Measurements from ENCODE around the gene SMIM24. TPM values are rescaled to one million over a fixed set of nuclear protein-coding genes. Genes with fewer than 3 reads are reported as not detected.
A peak's percentile ranks its signal among the peaks of the same experiment; 100 is the strongest.
"Not testable (repeated sequence)": the region's sequence is repeated elsewhere in the genome, so short reads cannot be mapped to it uniquely, and the experiment has no call there.

Gene SMIM24
- total and polyA plus RNA-seq, 11 donors, result 0.15 TPM; not detected in 10

DNA sequence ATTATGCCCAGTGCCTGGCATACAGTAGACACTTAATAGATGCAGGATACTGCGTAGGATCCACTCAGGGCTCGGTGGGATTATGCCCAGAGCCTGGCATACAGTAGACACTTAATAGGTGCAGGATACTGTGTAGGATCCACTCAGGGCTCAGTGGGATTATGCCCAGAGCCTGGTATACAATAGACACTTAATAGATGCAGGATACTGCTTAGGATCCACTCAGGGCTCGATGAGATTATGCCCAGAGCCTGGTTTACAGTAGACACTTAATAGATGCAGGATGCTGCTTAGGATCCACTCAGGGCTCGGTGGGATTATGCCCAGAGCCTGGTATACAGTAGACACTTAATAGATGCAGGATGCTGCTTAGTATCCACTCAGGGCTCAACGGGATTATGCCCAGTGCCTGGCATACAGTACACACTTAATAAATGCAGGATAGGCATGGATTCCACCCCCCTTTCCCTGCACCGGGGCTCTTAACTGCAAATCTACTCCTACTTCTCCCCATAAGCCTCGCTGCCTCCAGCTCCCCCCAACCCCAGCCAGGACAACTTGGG is 24.9 kb downstream of the SMIM24 start:
- DNase-seq (no peak), ATAC-seq (no peak)
- no peaks in the 10 kb centered on the region for H3K9me3 ChIP-seq
- no peak overlapping the region for H3K4me3 ChIP-seq
- peaks cover 4 to 56% (median 43%) of the 10 kb centered on the region in 12 donors for H3K4me1 ChIP-seq
- peak overlapping the region in 2 of 12 donors; percentile 90 to 92 for H3K27ac ChIP-seq
- intact Hi-C loops (cut with DNase I), result no loop called here
- TF ChIP-seq, protein P1, sequence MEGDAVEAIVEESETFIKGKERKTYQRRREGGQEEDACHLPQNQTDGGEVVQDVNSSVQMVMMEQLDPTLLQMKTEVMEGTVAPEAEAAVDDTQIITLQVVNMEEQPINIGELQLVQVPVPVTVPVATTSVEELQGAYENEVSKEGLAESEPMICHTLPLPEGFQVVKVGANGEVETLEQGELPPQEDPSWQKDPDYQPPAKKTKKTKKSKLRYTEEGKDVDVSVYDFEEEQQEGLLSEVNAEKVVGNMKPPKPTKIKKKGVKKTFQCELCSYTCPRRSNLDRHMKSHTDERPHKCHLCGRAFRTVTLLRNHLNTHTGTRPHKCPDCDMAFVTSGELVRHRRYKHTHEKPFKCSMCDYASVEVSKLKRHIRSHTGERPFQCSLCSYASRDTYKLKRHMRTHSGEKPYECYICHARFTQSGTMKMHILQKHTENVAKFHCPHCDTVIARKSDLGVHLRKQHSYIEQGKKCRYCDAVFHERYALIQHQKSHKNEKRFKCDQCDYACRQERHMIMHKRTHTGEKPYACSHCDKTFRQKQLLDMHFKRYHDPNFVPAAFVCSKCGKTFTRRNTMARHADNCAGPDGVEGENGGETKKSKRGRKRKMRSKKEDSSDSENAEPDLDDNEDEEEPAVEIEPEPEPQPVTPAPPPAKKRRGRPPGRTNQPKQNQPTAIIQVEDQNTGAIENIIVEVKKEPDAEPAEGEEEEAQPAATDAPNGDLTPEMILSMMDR (IDR thresholded peaks at IDR 0.05), result no peak
- no peak for TF ChIP-seq POLR2A (IDR thresholded peaks at IDR 0.05)
- WGBS, 4 donors, result 92 to 97% (median 95%) methylated on average over 7 of the region's 7 CpGs
- H3K27me3 ChIP-seq, result no peaks in the 10 kb centered on the region
- H3K36me3 ChIP-seq, result peaks cover 3 to 66% (median 55%) of the 10 kb centered on the region in 9 donors

DNA sequence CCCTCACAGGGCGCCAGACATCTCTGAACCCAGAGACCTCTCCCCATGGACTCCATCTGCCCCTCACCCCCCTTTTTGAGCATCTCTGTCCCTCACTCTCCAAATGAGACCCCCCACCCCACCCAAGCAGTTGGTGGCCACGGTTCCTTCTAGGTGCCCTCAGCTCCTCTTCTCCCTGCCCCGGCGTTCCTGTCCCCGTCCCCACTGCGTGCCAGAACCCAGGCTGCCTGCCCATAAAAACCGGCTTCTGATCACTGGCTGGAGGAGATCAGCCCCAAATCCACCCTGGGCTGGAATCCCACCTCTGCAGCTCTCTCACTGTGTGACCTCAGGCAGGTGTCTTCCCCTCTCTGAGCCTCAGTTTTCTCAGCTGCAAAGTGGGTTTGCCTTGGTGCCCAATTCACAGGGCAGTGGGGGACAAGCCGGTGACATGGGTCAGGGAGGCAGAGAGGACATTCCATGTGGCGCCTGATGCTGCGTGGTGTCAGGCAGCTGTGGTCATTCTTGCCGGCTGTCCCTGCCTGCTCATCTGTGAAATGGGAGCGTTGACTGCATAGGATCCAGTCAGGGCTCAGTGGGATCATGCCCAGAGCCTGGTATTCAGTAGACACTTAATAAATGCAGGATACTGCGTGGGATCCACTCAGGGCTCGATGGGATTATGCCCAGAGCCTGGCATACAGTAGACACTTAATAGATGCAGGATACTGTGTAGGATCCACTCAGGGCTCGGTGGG is 25.5 kb downstream of the SMIM24 start:
- ATAC-seq (no peak), DNase-seq (no peak)
- H3K4me1 ChIP-seq, result peaks cover 4 to 52% (median 39%) of the 10 kb centered on the region in 12 donors
- no peak for TF ChIP-seq POLR2A (IDR thresholded peaks at IDR 0.05)
- TF ChIP-seq, protein P1 (IDR thresholded peaks at IDR 0.05), result no peak
- no peak overlapping the region for H3K4me3 ChIP-seq
- H3K27ac ChIP-seq, result peak overlapping the region in 2 of 12 donors; percentile 43 to 92
- 94 to 98% (median 97%) methylated on average over 15 of the region's 15 CpGs for WGBS, 4 donors
- no peaks in the 10 kb centered on the region for H3K9me3 ChIP-seq
- intact Hi-C loops (cut with DNase I), result no loop called here
- H3K36me3 ChIP-seq, result peaks cover 3 to 72% (median 62%) of the 10 kb centered on the region in 9 donors
- no peaks in the 10 kb centered on the region for H3K27me3 ChIP-seq

DNA sequence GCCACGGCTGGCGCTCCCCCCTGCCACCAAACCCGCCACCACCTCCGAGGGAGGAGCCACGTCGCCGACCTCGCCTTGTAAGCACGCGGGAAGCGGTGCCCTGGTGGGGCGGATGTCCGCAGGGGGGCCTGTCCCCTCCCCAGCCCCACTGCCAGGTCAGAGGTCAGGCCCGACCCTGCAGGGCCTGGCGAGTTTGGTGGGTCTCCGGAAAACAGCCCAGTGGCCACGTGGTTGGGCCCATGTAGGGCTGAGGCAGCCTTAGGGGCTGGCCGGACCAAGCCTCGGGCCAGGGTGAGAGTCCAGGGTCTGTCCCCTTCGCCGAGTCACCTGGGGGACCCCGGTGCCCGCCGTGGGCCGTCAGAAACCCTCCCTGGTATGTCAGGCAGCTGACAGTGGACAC is 26.5 kb downstream of the SMIM24 start:
- H3K27ac ChIP-seq, result peak overlapping the region in 3 of 12 donors; percentile 12 to 92 (median 43)
- no peak overlapping the region for H3K4me3 ChIP-seq
- intact Hi-C loops (cut with DNase I), result no loop called here
- H3K4me1 ChIP-seq, result peaks cover 4 to 42% (median 30%) of the 10 kb centered on the region in 12 donors
- DNase-seq, result no peak
- TF ChIP-seq, protein P1 (IDR thresholded peaks at IDR 0.05), result no peak
- TF ChIP-seq POLR2A (IDR thresholded peaks at IDR 0.05), result no peak
- 80 to 90% (median 88%) methylated on average over 16 to 25 of the region's 25 CpGs for WGBS, 4 donors
- H3K36me3 ChIP-seq, result peaks cover 3 to 82% (median 72%) of the 10 kb centered on the region in 9 donors
- H3K27me3 ChIP-seq, result no peaks in the 10 kb centered on the region
- no peak for ATAC-seq
- H3K9me3 ChIP-seq, result no peaks in the 10 kb centered on the region

DNA sequence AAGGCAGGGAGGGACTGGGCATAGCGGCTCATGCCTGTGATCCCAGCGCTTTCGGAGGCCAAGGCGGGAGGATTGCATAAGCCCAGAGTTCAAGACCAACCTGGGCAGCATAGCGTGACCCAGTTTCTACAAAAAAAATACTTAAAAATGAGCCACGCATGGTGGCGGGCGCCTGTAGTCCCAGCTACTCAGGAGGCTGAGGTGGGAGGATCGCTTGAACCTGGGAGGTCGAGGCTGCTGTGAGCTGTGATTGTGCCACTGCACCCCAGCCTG is 27.4 kb downstream of the SMIM24 start:
- Histone ChIP-seq H3K4me1 (peaks cover 4 to 33% (median 21%) of the 10 kb centered on the region in 12 donors), H3K36me3 (peaks cover 3 to 89% (median 75%) of the 10 kb centered on the region in 9 donors), H3K27ac (peak overlapping the region in 2 of 12 donors; percentile 89 to 92)
- WGBS, 4 donors, result 93 to 96% (median 95%) methylated on average over 10 of the region's 10 CpGs
- H3K9me3 ChIP-seq; H3K27me3 ChIP-seq; ATAC-seq; intact Hi-C loops (cut with DNase I); H3K4me3 ChIP-seq; DNase-seq: not testable (repeated sequence)

Measured in heart left ventricle (tissue), 16 donors.